Measurements from ENCODE around the gene MUL1. TPM values are rescaled to one million over a fixed set of nuclear protein-coding genes. Genes with fewer than 3 reads are reported as not detected.

MUL1 gene
- total RNA-seq, 1 experiment from 2014 or later = 23.4 TPM

DNA sequence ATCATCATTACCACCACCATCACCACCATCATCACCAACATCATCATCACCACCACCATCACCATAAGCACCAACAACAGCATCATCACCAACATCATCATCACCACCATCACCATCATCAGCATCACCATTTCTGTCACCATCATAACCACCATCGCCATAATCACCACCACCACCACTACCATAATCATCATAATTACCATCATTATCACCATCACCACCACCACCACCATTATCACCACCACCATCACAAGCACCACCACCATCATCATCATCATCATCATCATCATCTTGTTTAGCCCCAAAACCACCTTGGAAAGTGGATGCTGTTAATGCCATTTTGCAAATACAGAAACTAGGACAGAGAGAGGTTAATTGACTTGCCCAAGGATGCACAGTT, 44.4 kb downstream of the MUL1 start:
- TF ChIP-seq, protein P1, sequence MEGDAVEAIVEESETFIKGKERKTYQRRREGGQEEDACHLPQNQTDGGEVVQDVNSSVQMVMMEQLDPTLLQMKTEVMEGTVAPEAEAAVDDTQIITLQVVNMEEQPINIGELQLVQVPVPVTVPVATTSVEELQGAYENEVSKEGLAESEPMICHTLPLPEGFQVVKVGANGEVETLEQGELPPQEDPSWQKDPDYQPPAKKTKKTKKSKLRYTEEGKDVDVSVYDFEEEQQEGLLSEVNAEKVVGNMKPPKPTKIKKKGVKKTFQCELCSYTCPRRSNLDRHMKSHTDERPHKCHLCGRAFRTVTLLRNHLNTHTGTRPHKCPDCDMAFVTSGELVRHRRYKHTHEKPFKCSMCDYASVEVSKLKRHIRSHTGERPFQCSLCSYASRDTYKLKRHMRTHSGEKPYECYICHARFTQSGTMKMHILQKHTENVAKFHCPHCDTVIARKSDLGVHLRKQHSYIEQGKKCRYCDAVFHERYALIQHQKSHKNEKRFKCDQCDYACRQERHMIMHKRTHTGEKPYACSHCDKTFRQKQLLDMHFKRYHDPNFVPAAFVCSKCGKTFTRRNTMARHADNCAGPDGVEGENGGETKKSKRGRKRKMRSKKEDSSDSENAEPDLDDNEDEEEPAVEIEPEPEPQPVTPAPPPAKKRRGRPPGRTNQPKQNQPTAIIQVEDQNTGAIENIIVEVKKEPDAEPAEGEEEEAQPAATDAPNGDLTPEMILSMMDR (IDR thresholded peaks at IDR 0.05; ENCODE audit: unreplicated experiment) = no peak
- intact Hi-C loops (cut with micrococcal nuclease) = no loop called here
- Mint-ChIP-seq H3K27ac (ENCODE audit: low read depth, unreplicated experiment) (no peak overlapping the region), H3K36me3 (ENCODE audit: insufficient read depth, unreplicated experiment) (no peaks in the 10 kb centered on the region), H3K4me1 (ENCODE audit: insufficient read depth, unreplicated experiment) (no peaks in the 10 kb centered on the region), H3K4me3 (ENCODE audit: unreplicated experiment) (no peak overlapping the region), H3K9me3 (ENCODE audit: unreplicated experiment) (peaks cover 7% of the 10 kb centered on the region), H3K27me3 (ENCODE audit: insufficient read depth, unreplicated experiment) (peaks cover 47% of the 10 kb centered on the region)
- no peak for DNase-seq (ENCODE audit: unreplicated experiment)
- ChIA-PET CTCF (interaction anchor here (0.5 to 0.6 kb wide), 2 partner anchors 10 to 269 kb away, joined by 3 read pairs; no protein-coding TSS in a partner anchor), POLR2A (no interaction called here)
- BruUV-seq (replicated peaks) = no TSS peak

DNA sequence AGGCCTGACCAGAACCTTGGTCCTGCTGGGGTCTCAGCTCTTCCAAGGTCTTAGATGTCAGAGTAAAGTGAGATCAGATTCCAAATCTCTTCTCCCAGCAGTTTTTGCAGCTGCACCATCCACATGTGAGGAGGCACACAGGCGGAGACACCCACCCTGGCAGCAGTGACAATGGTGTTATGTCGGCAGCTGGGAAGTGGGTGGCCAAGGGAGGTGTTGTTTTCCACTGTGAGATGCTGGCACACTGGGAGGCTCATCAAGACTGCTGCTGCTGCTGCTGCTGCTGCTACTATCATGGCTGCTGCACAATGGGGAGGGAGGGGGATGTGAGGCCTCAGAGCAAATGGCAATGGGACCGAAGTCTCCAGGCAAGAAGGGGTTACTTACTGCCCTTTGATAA, 45.6 kb downstream of the MUL1 start:
- Mint-ChIP-seq H3K27ac (ENCODE audit: low read depth, unreplicated experiment) (no peak overlapping the region), H3K36me3 (ENCODE audit: insufficient read depth, unreplicated experiment) (no peaks in the 10 kb centered on the region), H3K9me3 (ENCODE audit: unreplicated experiment) (peaks cover 7% of the 10 kb centered on the region), H3K4me3 (ENCODE audit: unreplicated experiment) (no peak overlapping the region), H3K4me1 (ENCODE audit: insufficient read depth, unreplicated experiment) (no peaks in the 10 kb centered on the region), H3K27me3 (ENCODE audit: insufficient read depth, unreplicated experiment) (peaks cover 43% of the 10 kb centered on the region)
- POLR2A ChIA-PET = no interaction called here
- no peak for DNase-seq (ENCODE audit: unreplicated experiment)
- no TSS peak for BruUV-seq (replicated peaks)
- CTCF ChIA-PET = interaction anchor here (0.7 to 0.9 kb wide), 2 partner anchors 157 to 228 kb away, joined by 3 read pairs; no protein-coding TSS in a partner anchor
- TF ChIP-seq, protein P1 (IDR thresholded peaks at IDR 0.05; ENCODE audit: unreplicated experiment) = no peak
- intact Hi-C loops (cut with micrococcal nuclease) = no loop called here

DNA sequence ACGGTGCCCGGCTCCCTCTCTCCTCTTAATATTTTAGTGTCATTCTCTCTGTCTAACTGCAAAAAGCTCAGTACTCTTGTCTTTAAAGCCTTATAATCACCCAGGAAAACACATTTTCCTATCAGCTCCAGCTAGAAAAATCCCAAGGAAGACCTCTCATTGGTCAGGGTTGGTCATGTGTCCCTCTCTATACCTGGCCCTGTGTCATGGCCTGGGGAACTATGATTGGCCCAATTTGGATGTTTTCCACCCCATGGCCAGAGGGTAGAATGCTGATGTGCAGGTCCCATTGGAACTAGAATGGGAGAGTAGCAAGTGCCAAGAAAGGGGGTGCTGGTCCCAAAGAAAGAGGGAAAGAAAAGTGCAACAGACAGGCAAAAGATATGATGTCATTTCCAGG, 49.2 kb downstream of the MUL1 start:
- H3K4me1 Mint-ChIP-seq (ENCODE audit: insufficient read depth, unreplicated experiment) = no peaks in the 10 kb centered on the region
- no peak overlapping the region for H3K4me3 Mint-ChIP-seq (ENCODE audit: unreplicated experiment)
- no peaks in the 10 kb centered on the region for H3K36me3 Mint-ChIP-seq (ENCODE audit: insufficient read depth, unreplicated experiment)
- H3K27ac Mint-ChIP-seq (ENCODE audit: low read depth, unreplicated experiment) = no peak overlapping the region
- DNase-seq (ENCODE audit: unreplicated experiment) = no peak
- ChIA-PET CTCF (interaction anchor here (0.5 to 1.2 kb wide), 3 partner anchors 91 to 1048 kb away, joined by 3 read pairs; no protein-coding TSS in a partner anchor), POLR2A (no interaction called here)
- peaks cover 7% of the 10 kb centered on the region for H3K9me3 Mint-ChIP-seq (ENCODE audit: unreplicated experiment)
- peaks cover 48% of the 10 kb centered on the region for H3K27me3 Mint-ChIP-seq (ENCODE audit: insufficient read depth, unreplicated experiment)
- TF ChIP-seq, protein P1 (IDR thresholded peaks at IDR 0.05; ENCODE audit: unreplicated experiment) = no peak
- no TSS peak for BruUV-seq (replicated peaks)
- intact Hi-C loops (cut with micrococcal nuclease) = no loop called here

DNA sequence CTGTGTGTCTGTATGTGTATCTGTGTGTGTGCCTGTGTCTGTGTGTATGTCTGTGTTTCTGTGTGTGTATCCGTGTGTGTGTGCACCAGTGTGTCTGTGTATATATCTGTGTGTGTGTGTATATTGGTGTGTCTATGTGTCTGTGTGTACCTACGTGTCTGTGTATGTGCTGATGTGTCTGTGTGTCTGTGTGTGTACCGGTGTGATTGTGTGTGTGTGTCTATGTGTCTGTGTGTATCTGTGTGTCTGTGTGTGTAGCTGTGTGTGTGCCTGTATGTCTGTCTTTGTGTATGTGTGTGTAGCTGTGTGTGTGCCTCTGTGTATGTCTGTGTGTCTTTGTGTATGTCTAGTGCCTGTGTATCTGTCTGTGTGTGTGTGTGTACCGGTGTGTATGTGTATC, 53.9 kb downstream of the MUL1 start:
- CTCF ChIA-PET = no interaction called here
- no peak overlapping the region for H3K27ac Mint-ChIP-seq (ENCODE audit: low read depth, unreplicated experiment)
- H3K4me1 Mint-ChIP-seq (ENCODE audit: insufficient read depth, unreplicated experiment) = no peaks in the 10 kb centered on the region
- BruUV-seq (replicated peaks) = no TSS peak
- POLR2A ChIA-PET = no interaction called here
- H3K27me3 Mint-ChIP-seq (ENCODE audit: insufficient read depth, unreplicated experiment) = peaks cover 23% of the 10 kb centered on the region
- no peak for DNase-seq (ENCODE audit: unreplicated experiment)
- H3K36me3 Mint-ChIP-seq (ENCODE audit: insufficient read depth, unreplicated experiment) = no peaks in the 10 kb centered on the region
- intact Hi-C loops (cut with micrococcal nuclease) = no loop called here
- TF ChIP-seq, protein P1 (IDR thresholded peaks at IDR 0.05; ENCODE audit: unreplicated experiment) = no peak
- H3K9me3 Mint-ChIP-seq (ENCODE audit: unreplicated experiment) = no peaks in the 10 kb centered on the region
- no peak overlapping the region for H3K4me3 Mint-ChIP-seq (ENCODE audit: unreplicated experiment)
